ENCODE measurements around the gene LHFPL3. TPM values are rescaled to one million over a fixed set of nuclear protein-coding genes. Genes with fewer than 3 reads are reported as not detected.

LHFPL3 gene
- polyA plus RNA-seq, 3 donors, result 5.6 to 8.4 (median 6.5) TPM

- DNase-seq (ENCODE audit: extremely low read depth in 1 of 11, low read depth in 9 of 11, low spot score in 4 of 11), result no peak
Measured at GRCh38 chr7:104358446-104359132, 30.2 kb downstream of the LHFPL3 start.

- DNase-seq (ENCODE audit: extremely low read depth in 1 of 11, low read depth in 9 of 11, low spot score in 4 of 11), result no peak
Measured at GRCh38 chr7:104362756-104363155, 34.4 kb downstream of the LHFPL3 start.

- no peak for DNase-seq (ENCODE audit: extremely low read depth in 1 of 11, low read depth in 9 of 11, low spot score in 4 of 11)
Measured at GRCh38 chr7:104363355-104363754, 35.0 kb downstream of the LHFPL3 start.

GRCh38 chr7:104366390-104366789, 38.0 kb downstream of the LHFPL3 start:
- DNase-seq (ENCODE audit: extremely low read depth in 1 of 11, low read depth in 9 of 11, low spot score in 4 of 11), result no peak

GRCh38 chr7:104367926-104368325, 39.5 kb downstream of the LHFPL3 start:
- DNase-seq (ENCODE audit: extremely low read depth in 1 of 11, low read depth in 9 of 11, low spot score in 4 of 11), result no peak

- DNase-seq (ENCODE audit: extremely low read depth in 1 of 11, low read depth in 9 of 11, low spot score in 4 of 11), result no peak
Measured at GRCh38 chr7:104371216-104371979, 43.0 kb downstream of the LHFPL3 start.

- DNase-seq (ENCODE audit: extremely low read depth in 1 of 11, low read depth in 9 of 11, low spot score in 4 of 11), result no peak
Measured at GRCh38 chr7:104371980-104372357, 43.6 kb downstream of the LHFPL3 start.

GRCh38 chr7:104382616-104383015, 54.2 kb downstream of the LHFPL3 start:
- DNase-seq (ENCODE audit: extremely low read depth in 1 of 11, low read depth in 9 of 11, low spot score in 4 of 11), result no peak

GRCh38 chr7:104386943-104387342, 58.5 kb downstream of the LHFPL3 start:
- no peak for DNase-seq (ENCODE audit: extremely low read depth in 1 of 11, low read depth in 9 of 11, low spot score in 4 of 11)

- no peak for DNase-seq (ENCODE audit: extremely low read depth in 1 of 11, low read depth in 9 of 11, low spot score in 4 of 11)
Measured at GRCh38 chr7:104388222-104388621, 59.8 kb downstream of the LHFPL3 start.

- no peak for DNase-seq (ENCODE audit: extremely low read depth in 1 of 11, low read depth in 9 of 11, low spot score in 4 of 11)
Measured at GRCh38 chr7:104395162-104395561, 66.8 kb downstream of the LHFPL3 start.

- no peak for DNase-seq (ENCODE audit: extremely low read depth in 1 of 11, low read depth in 9 of 11, low spot score in 4 of 11)
Measured at GRCh38 chr7:104397442-104397841, 69.0 kb downstream of the LHFPL3 start.

GRCh38 chr7:104408371-104408770, 80.0 kb downstream of the LHFPL3 start:
- no peak for DNase-seq (ENCODE audit: extremely low read depth in 1 of 11, low read depth in 9 of 11, low spot score in 4 of 11)

- no peak for DNase-seq (ENCODE audit: extremely low read depth in 1 of 11, low read depth in 9 of 11, low spot score in 4 of 11)
Measured at GRCh38 chr7:104410742-104411141, 82.3 kb downstream of the LHFPL3 start.

- DNase-seq (ENCODE audit: extremely low read depth in 1 of 11, low read depth in 9 of 11, low spot score in 4 of 11), result peak in 2 of 11 donors; percentile 11 to 14
Measured at GRCh38 chr7:104412911-104413310, 84.5 kb downstream of the LHFPL3 start.

GRCh38 chr7:104414216-104414615, 85.8 kb downstream of the LHFPL3 start:
- no peak for DNase-seq (ENCODE audit: extremely low read depth in 1 of 11, low read depth in 9 of 11, low spot score in 4 of 11)

GRCh38 chr7:104415700-104416099, 87.3 kb downstream of the LHFPL3 start:
- DNase-seq (ENCODE audit: extremely low read depth in 1 of 11, low read depth in 9 of 11, low spot score in 4 of 11), result no peak

- no peak for DNase-seq (ENCODE audit: extremely low read depth in 1 of 11, low read depth in 9 of 11, low spot score in 4 of 11)
Measured at GRCh38 chr7:104416866-104417393, 88.5 kb downstream of the LHFPL3 start.

GRCh38 chr7:104431930-104432329, 103.5 kb downstream of the LHFPL3 start:
- DNase-seq (ENCODE audit: extremely low read depth in 1 of 11, low read depth in 9 of 11, low spot score in 4 of 11), result no peak

GRCh38 chr7:104434129-104434528, 105.7 kb downstream of the LHFPL3 start:
- no peak for DNase-seq (ENCODE audit: extremely low read depth in 1 of 11, low read depth in 9 of 11, low spot score in 4 of 11)

Data from renal cortex interstitium (tissue), 11 donors.